NCI-H146 treated with DMSO at 0.1 percent for 48 hours (cell line): ENCODE measurements around the gene CILP.
A peak's percentile ranks its signal among the peaks of the same experiment; 100 is the strongest.
"Not testable (repeated sequence)": the region's sequence is repeated elsewhere in the genome, so short reads cannot be mapped to it uniquely, and the experiment has no call there.

Source experiments
- DNase-seq: peaks from one replicate; lab custom pipeline; 2025; ENCODE audit not compliant: unreplicated experiment; lab: John Stamatoyannopoulos, UW

CILP gene

GRCh38 chr15:65197337-65197645 is 14.0 kb downstream of the CILP start:
- no peak for DNase-seq

- DNase-seq = no peak
Observed at GRCh38 chr15:65196637-65197336, 14.5 kb downstream of the CILP start.

GRCh38 chr15:65195548-65195923 is 15.7 kb downstream of the CILP start:
- DNase-seq = no peak

GRCh38 chr15:65194826-65195547 is 16.3 kb downstream of the CILP start:
- DNase-seq = no peak

GRCh38 chr15:65192016-65192415 is 19.3 kb downstream of the CILP start:
- no peak for DNase-seq

GRCh38 chr15:65189102-65189740 is 22.1 kb downstream of the CILP start:
- peak; percentile 1 for DNase-seq

- DNase-seq = not testable (repeated sequence)
Observed at GRCh38 chr15:65188472-65188871, 22.8 kb downstream of the CILP start.

- peak; percentile 74 for DNase-seq
Observed at GRCh38 chr15:65184868-65185717, 26.2 kb downstream of the CILP start, which contains the start of gene CLPX. Gene CLPX, minus strand, starts transcription at chr15:65185342. Its CDS starts 189 bp downstream, at chr15:65185153.

- no peak for DNase-seq
Observed at GRCh38 chr15:65184305-65184867, 26.9 kb downstream of the CILP start.

GRCh38 chr15:65183865-65184159 is 27.5 kb downstream of the CILP start:
- DNase-seq = no peak

GRCh38 chr15:65182538-65182937 is 28.7 kb downstream of the CILP start:
- no peak for DNase-seq

GRCh38 chr15:65181582-65182353 is 29.5 kb downstream of the CILP start:
- DNase-seq = not testable (repeated sequence)

- DNase-seq = no peak
Observed at GRCh38 chr15:65180167-65180566, 31.1 kb downstream of the CILP start.

- DNase-seq = no peak
Observed at GRCh38 chr15:65177901-65178300, 33.4 kb downstream of the CILP start.

GRCh38 chr15:65176056-65176455 is 35.2 kb downstream of the CILP start:
- no peak for DNase-seq

- no peak for DNase-seq
Observed at GRCh38 chr15:65175511-65175910, 35.8 kb downstream of the CILP start.

- DNase-seq = no peak
Observed at GRCh38 chr15:65174509-65174908, 36.8 kb downstream of the CILP start.

- no peak for DNase-seq
Observed at GRCh38 chr15:65172531-65172930, 38.7 kb downstream of the CILP start.

GRCh38 chr15:65171428-65171827 is 39.8 kb downstream of the CILP start:
- no peak for DNase-seq

- no peak for DNase-seq
Observed at GRCh38 chr15:65165875-65166274, 45.4 kb downstream of the CILP start.
